GM12875 (cell line): ENCODE results near the gene LMNA.
"Not testable (repeated sequence)": the region's sequence is repeated elsewhere in the genome, so short reads cannot be mapped to it uniquely, and the experiment has no call there.

Experiments used
- H3K4me3 ChIP-seq: one replicate; pipeline ENCODE4 v1.5.1; 2011; ENCODE audit warnings: low read depth, low read length, control low read depth
- CTCF ChIP-seq: IDR thresholded peaks from 2 replicates; pipeline ENCODE4 v1.5.1; 2011; ENCODE audit warnings: low read depth, mild to moderate bottlenecking, control low read depth, inconsistent platforms, low read length, moderate library complexity, borderline replicate concordance; ENCODE audit not compliant: insufficient read depth

LMNA gene

GRCh38 chr1:156119503-156120209 lies 5.1 kb downstream of the LMNA start:
- H3K4me3 ChIP-seq, result no peak overlapping the region
- TF ChIP-seq CTCF, result peak; percentile 27; the same call in 1 of the 2 replicates

- TF ChIP-seq CTCF, result no peak
- no peak overlapping the region for H3K4me3 ChIP-seq
These were observed 5.8 kb downstream of the LMNA start for GRCh38 chr1:156120318-156120717.

- not testable (repeated sequence) for H3K4me3 ChIP-seq
These were observed 6.5 kb downstream of the LMNA start for GRCh38 chr1:156121005-156121404.

- H3K4me3 ChIP-seq, result no peak overlapping the region
- TF ChIP-seq CTCF, result no peak
These were observed 6.9 kb downstream of the LMNA start for GRCh38 chr1:156121457-156121856.

- no peak for TF ChIP-seq CTCF
- no peak overlapping the region for H3K4me3 ChIP-seq
These were observed 7.6 kb downstream of the LMNA start for GRCh38 chr1:156122086-156122485.

GRCh38 chr1:156122519-156123355 lies 8.2 kb downstream of the LMNA start:
- TF ChIP-seq CTCF, result no peak
- H3K4me3 ChIP-seq, result no peak overlapping the region

GRCh38 chr1:156123356-156124196 lies 9.1 kb downstream of the LMNA start:
- TF ChIP-seq CTCF, result 0 out of 2 replicates have a peak, but pooled peaks have one; percentile 5
- no peak overlapping the region for H3K4me3 ChIP-seq
